ENCODE measurements around the gene NOS3. TPM values are rescaled to one million over a fixed set of nuclear protein-coding genes. Genes with fewer than 3 reads are reported as not detected.

NOS3 gene
- total RNA-seq, 1 experiment from 2014 or later, result 0.66 TPM

- BruUV-seq (replicated peaks), result no TSS peak
- intact Hi-C loops (cut with micrococcal nuclease), result no loop called here
- H3K27ac ChIP-seq (ENCODE audit: low read length), result no peak overlapping the region
Observed at GRCh38 chr7:150942001-150942590, 48.7 kb upstream of the NOS3 start.

GRCh38 chr7:150942591-150943452 is 48.0 kb upstream of the NOS3 start:
- no peak overlapping the region for H2AFZ ChIP-seq (ENCODE audit: low read length)
- POLR2A ChIA-PET (ENCODE audit: unreplicated experiment), result no interaction called here
- H4K20me1 ChIP-seq (ENCODE audit: low read length), result no peaks in the 10 kb centered on the region
- H3K4me2 ChIP-seq (ENCODE audit: low read length), result no peak overlapping the region
- CTCF ChIA-PET, result no interaction called here
- H3K27ac ChIP-seq (ENCODE audit: low read length), result no peak overlapping the region
- intact Hi-C loops (cut with micrococcal nuclease), result no loop called here
- H3F3A ChIP-seq (ENCODE audit: low read length, unreplicated experiment), result no peaks in the 10 kb centered on the region
- H3K9ac ChIP-seq (ENCODE audit: low read length), result no peak overlapping the region
- H3K79me2 ChIP-seq (ENCODE audit: low read length), result no peaks in the 10 kb centered on the region
- H3K9me2 ChIP-seq (replicated peaks; ENCODE audit: low read length), result no peaks in the 10 kb centered on the region
- no peaks in the 10 kb centered on the region for H3K27me3 ChIP-seq (ENCODE audit: low read length)
- no peak for TF ChIP-seq CTCF (conservative IDR thresholded peaks at IDR 0.05; ENCODE audit: low read depth, low read length)
- no peak for TF ChIP-seq EZH2phosphoT487 (IDR thresholded peaks at IDR 0.05; ENCODE audit: borderline replicate concordance, low read length)
- TF ChIP-seq EZH2 (IDR thresholded peaks at IDR 0.05; ENCODE audit: low read length, unreplicated experiment), result no peak
- DNase-seq, result no peak
- ATAC-seq, result no peak
- peaks cover 13% of the 10 kb centered on the region for H3K4me1 ChIP-seq (ENCODE audit: insufficient read depth, low read length)
- BruUV-seq (replicated peaks), result no TSS peak
- no peaks in the 10 kb centered on the region for H3K36me3 ChIP-seq (ENCODE audit: low read depth, low read length)
- H3K4me3 ChIP-seq (ENCODE audit: low read length), result no peak overlapping the region
- H3K9me3 ChIP-seq (ENCODE audit: low read length), result no peaks in the 10 kb centered on the region

More at GRCh38 chr7:150942001-150942590, 48.7 kb upstream of the NOS3 start:
- H2AFZ ChIP-seq (ENCODE audit: low read length), result no peak overlapping the region
- no peaks in the 10 kb centered on the region for H3K36me3 ChIP-seq (ENCODE audit: low read depth, low read length)
- no peaks in the 10 kb centered on the region for H4K20me1 ChIP-seq (ENCODE audit: low read length)
- H3K9ac ChIP-seq (ENCODE audit: low read length), result no peak overlapping the region
- no peak overlapping the region for H3K4me3 ChIP-seq (ENCODE audit: low read length)
- POLR2A ChIA-PET (ENCODE audit: unreplicated experiment), result no interaction called here
- H3K79me2 ChIP-seq (ENCODE audit: low read length), result no peaks in the 10 kb centered on the region
- H3K4me1 ChIP-seq (ENCODE audit: insufficient read depth, low read length), result peaks cover 18% of the 10 kb centered on the region
- no peak for ATAC-seq
- CTCF ChIA-PET, result no interaction called here
- peak; percentile 4 for DNase-seq
- no peaks in the 10 kb centered on the region for H3K27me3 ChIP-seq (ENCODE audit: low read length)
- H3F3A ChIP-seq (ENCODE audit: low read length, unreplicated experiment), result no peaks in the 10 kb centered on the region
- H3K9me3 ChIP-seq (ENCODE audit: low read length), result no peaks in the 10 kb centered on the region
- H3K9me2 ChIP-seq (replicated peaks; ENCODE audit: low read length), result no peaks in the 10 kb centered on the region
- H3K4me2 ChIP-seq (ENCODE audit: low read length), result no peak overlapping the region
- no peak for TF ChIP-seq EZH2phosphoT487 (IDR thresholded peaks at IDR 0.05; ENCODE audit: borderline replicate concordance, low read length)
- TF ChIP-seq EZH2 (IDR thresholded peaks at IDR 0.05; ENCODE audit: low read length, unreplicated experiment), result no peak
- no peak for TF ChIP-seq CTCF (conservative IDR thresholded peaks at IDR 0.05; ENCODE audit: low read depth, low read length)

- ChIA-PET POLR2A (ENCODE audit: unreplicated experiment) (no interaction called here), CTCF (no interaction called here)
- intact Hi-C loops (cut with micrococcal nuclease), result no loop called here
- Histone ChIP-seq H3K9me3 (ENCODE audit: low read length) (no peaks in the 10 kb centered on the region), H4K20me1 (ENCODE audit: low read length) (no peaks in the 10 kb centered on the region), H3F3A (ENCODE audit: low read length, unreplicated experiment) (no peaks in the 10 kb centered on the region), H3K4me1 (ENCODE audit: insufficient read depth, low read length) (peaks cover 6% of the 10 kb centered on the region), H3K36me3 (ENCODE audit: low read depth, low read length) (no peaks in the 10 kb centered on the region), H2AFZ (ENCODE audit: low read length) (no peak overlapping the region), H3K9me2 (replicated peaks; ENCODE audit: low read length) (no peaks in the 10 kb centered on the region), H3K4me3 (ENCODE audit: low read length) (no peak overlapping the region), H3K4me2 (ENCODE audit: low read length) (no peak overlapping the region), H3K9ac (ENCODE audit: low read length) (no peak overlapping the region), H3K79me2 (ENCODE audit: low read length) (no peaks in the 10 kb centered on the region), H3K27me3 (ENCODE audit: low read length) (no peaks in the 10 kb centered on the region), H3K27ac (ENCODE audit: low read length) (no peak overlapping the region)
- no TSS peak for BruUV-seq (replicated peaks)
- DNase-seq (no peak), ATAC-seq (no peak)
- TF ChIP-seq CTCF (conservative IDR thresholded peaks at IDR 0.05; ENCODE audit: low read depth, low read length), result no peak
- no peak for TF ChIP-seq EZH2phosphoT487 (IDR thresholded peaks at IDR 0.05; ENCODE audit: borderline replicate concordance, low read length)
- TF ChIP-seq EZH2 (IDR thresholded peaks at IDR 0.05; ENCODE audit: low read length, unreplicated experiment), result no peak
Observed at GRCh38 chr7:150943453-150943814, 47.4 kb upstream of the NOS3 start.
